ENCODE results near the gene COL16A1. TPM values are rescaled to one million over a fixed set of nuclear protein-coding genes. Genes with fewer than 3 reads are reported as not detected.

Gene COL16A1
- total RNA-seq, 1 experiment from 2014 or later: 6.2 TPM

GRCh38 chr1:31668303-31668883 is 35.4 kb downstream of the COL16A1 start:
- H3K4me2 ChIP-seq (ENCODE audit: insufficient read depth, insufficient read length, low read length): no peak overlapping the region
- no peak overlapping the region for H3T11ph ChIP-seq (ENCODE audit: low read length)
- H3K18ac ChIP-seq (ENCODE audit: insufficient read length, low read depth, low read length): no peak overlapping the region
- H3K9me3 ChIP-seq (ENCODE audit: control insufficient read depth, low read depth, low read length): no peaks in the 10 kb centered on the region
- no peak overlapping the region for H3K4ac ChIP-seq (ENCODE audit: low read depth, low read length)
- no peak overlapping the region for H4K91ac ChIP-seq (ENCODE audit: insufficient read length, low read depth, low read length)
- Mint-ChIP-seq H3K9me3 (no peaks in the 10 kb centered on the region; a peak in 1 of 5 replicates), H3K4me3 (no peak overlapping the region; a peak in 1 of 5 replicates), H3K4me1 (peaks cover 28 to 33% of the 10 kb centered on the region in 2 experiments), H3K36me3 (ENCODE audit: insufficient read depth in 1 of 3, low read depth in 3 of 3) (no peaks in the 10 kb centered on the region), H3K27ac (no peak overlapping the region), H3K27me3 (ENCODE audit: low read depth) (peaks cover 2% of the 10 kb centered on the region)
- no peaks in the 10 kb centered on the region; the same call in 1 of the 2 replicates for H3K4me1 ChIP-seq (ENCODE audit: insufficient read depth, low read length)
- no peak overlapping the region for H3K56ac ChIP-seq (ENCODE audit: insufficient read length, low read depth, low read length)
- H2BK120ac ChIP-seq (ENCODE audit: low read depth, low read length, poor library complexity, severe bottlenecking): no peak overlapping the region
- H3K79me2 ChIP-seq (ENCODE audit: insufficient read depth, low read length): no peaks in the 10 kb centered on the region
- H2BK12ac ChIP-seq (ENCODE audit: insufficient read length, low read depth, low read length): no peak overlapping the region
- no peaks in the 10 kb centered on the region for H3K27me3 ChIP-seq (ENCODE audit: insufficient read depth, low read length)
- TF ChIP-seq CTCF (conservative IDR thresholded peaks at IDR 0.05): no peak
- no peak overlapping the region for H2BK5ac ChIP-seq (ENCODE audit: insufficient read length, low read length)
- no peak overlapping the region for H2BK20ac ChIP-seq (ENCODE audit: low read depth, low read length, poor library complexity, severe bottlenecking)
- no peak overlapping the region for H2BK15ac ChIP-seq (ENCODE audit: low read depth, low read length)
- no peak overlapping the region for H3K9ac ChIP-seq (ENCODE audit: extremely low read depth, insufficient read length, low read length)
- no peaks in the 10 kb centered on the region for H3K79me1 ChIP-seq (ENCODE audit: insufficient read depth, low read depth, low read length, poor library complexity, severe bottlenecking)
- no peak overlapping the region for H4K8ac ChIP-seq (replicated peaks; ENCODE audit: insufficient read length, low read depth, low read length)
- H2AFZ ChIP-seq (ENCODE audit: low read length): no peak overlapping the region
- DNase-seq: no peak
- peaks cover 4% of the 10 kb centered on the region for H4K20me1 ChIP-seq (ENCODE audit: control insufficient read depth, insufficient read depth, insufficient read length)
- H3K23me2 ChIP-seq (ENCODE audit: insufficient read length, low read depth, low read length, poor library complexity, severe bottlenecking): no peaks in the 10 kb centered on the region
- no peak overlapping the region; the same call in 1 of the 2 replicates for H3K14ac ChIP-seq (ENCODE audit: insufficient read depth, low read length)
- H2AK5ac ChIP-seq (ENCODE audit: insufficient read length, low read length): no peak overlapping the region
- H3K23ac ChIP-seq (ENCODE audit: insufficient read length, low read depth, low read length): no peak overlapping the region
- H4K5ac ChIP-seq (ENCODE audit: insufficient read length, low read depth, low read length): no peak overlapping the region
- WGBS (ENCODE audit: extremely low coverage, insufficient read length, low lambda C conversion rate): no CpG with 5 or more reads among the region's 11 CpGs
- H3K27ac ChIP-seq (ENCODE audit: insufficient read length, low read depth, low read length): no peak overlapping the region

Measured in H9 (cell line).